ENCODE measurements around the gene ZBTB7C. TPM values are rescaled to one million over a fixed set of nuclear protein-coding genes. Genes with fewer than 3 reads are reported as not detected.

The ZBTB7C gene
- total and polyA plus RNA-seq, 10 of the 15 experiments (the other 5 are each of a cell fraction or from before 2014, with no cell fraction given): under 0.01 to 0.08 (median 0.01) TPM; not detected in 7

DNA sequence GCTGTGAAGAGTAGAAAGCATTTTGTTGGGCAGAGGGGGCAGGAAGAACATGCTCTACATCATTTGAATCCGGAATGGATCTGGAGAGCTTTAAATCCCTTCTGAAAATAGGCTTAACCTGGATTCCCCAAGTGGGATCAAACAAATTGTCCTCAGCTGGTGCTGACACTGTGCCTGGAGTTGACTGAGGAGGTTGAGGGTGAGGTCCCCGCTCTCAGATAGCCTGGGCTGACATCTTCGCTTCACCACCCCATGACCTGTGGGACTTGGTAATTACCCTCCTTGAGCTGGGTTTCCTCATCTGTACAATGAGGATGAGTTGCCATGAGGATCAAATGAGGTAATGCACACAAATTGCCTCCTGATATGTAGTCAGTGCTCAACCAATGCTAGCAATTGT is 360.9 kb downstream of the ZBTB7C start (continued):
- TF ChIP-seq SIX5 (IDR thresholded peaks at IDR 0.05; ENCODE audit: low read depth, low read length, severe bottlenecking): no peak
- no peak for TF ChIP-seq BCLAF1 (IDR thresholded peaks at IDR 0.05)

GRCh38 chr18:48046843-48047242 is 362.3 kb downstream of the ZBTB7C start:
- H3K79me2 ChIP-seq (ENCODE audit: control insufficient read depth, insufficient read depth, low read length): no peaks in the 10 kb centered on the region
- 51% methylated on average over 5 of the region's 5 CpGs for WGBS (ENCODE audit: insufficient coverage, insufficient replicate concordance, low lambda C conversion rate, missing lambda C conversion rate)
- no peaks in the 10 kb centered on the region for H3K36me3 ChIP-seq (ENCODE audit: control insufficient read depth in 2 of 2, insufficient read depth in 2 of 2, low read length in 1 of 2)
- DNase-seq (ENCODE audit: low read depth, low spot score): no peak
- SMC1A ChIA-PET (ENCODE audit: uncharacterized antibody, unreplicated experiment): no interaction called here
- intact Hi-C loops (cut with micrococcal nuclease; ENCODE audit: unreplicated experiment) (no loop called here), in situ Hi-C loops (cut with MboI) (no loop called here)
- POLR2A ChIA-PET: no interaction called here
- no peak for ATAC-seq
- RAD21 ChIA-PET (ENCODE audit: unreplicated experiment): no interaction called here
- H3K27me3 ChIP-seq (replicated peaks in 1 of 2; ENCODE audit: control insufficient read depth in 2 of 2, insufficient read depth in 2 of 2, low read length in 1 of 2): no peaks in the 10 kb centered on the region; a peak in 2 of 4 replicates
- CTCF ChIA-PET: interaction anchor here (0.7 kb wide), 1 partner anchor 391 kb away, joined by 3 read pairs; no protein-coding TSS in a partner anchor
- H3K9ac ChIP-seq (ENCODE audit: control insufficient read depth, insufficient read depth, low read length): no peak overlapping the region
- H3K4me1 ChIP-seq (ENCODE audit: control insufficient read depth, insufficient read depth, low read length): no peaks in the 10 kb centered on the region
- no peak overlapping the region for H3K27ac ChIP-seq (ENCODE audit: control insufficient read depth, insufficient read depth)
- FAIRE-seq: no peak
- BruUV-seq (replicated peaks): no TSS peak
- H3K4me3 ChIP-seq: no peak overlapping the region
- no peak overlapping the region for H3K4me2 ChIP-seq (ENCODE audit: control insufficient read depth, insufficient read depth)
- no peak for TF ChIP-seq BCL3 (IDR thresholded peaks at IDR 0.05; ENCODE audit: borderline replicate concordance, insufficient read depth, low read depth, low read length, poor library complexity, severe bottlenecking)
- TF ChIP-seq STAT1 (conservative IDR thresholded peaks at IDR 0.05): no peak
- no peak for TF ChIP-seq ATF7 (IDR thresholded peaks at IDR 0.05; ENCODE audit: low read depth)
- H3K9me3 ChIP-seq (replicated peaks; ENCODE audit: control insufficient read depth, insufficient read depth, low read length): no peaks in the 10 kb centered on the region
- H4K20me1 ChIP-seq (ENCODE audit: control insufficient read depth, insufficient read depth): no peaks in the 10 kb centered on the region
- no peak overlapping the region for H2AFZ ChIP-seq (ENCODE audit: control insufficient read depth, low read depth, low read length)

Measured in GM12878 (cell line).